WTC11 (cell line): Measurements from ENCODE around the gene VSIG4.

Source experiments
- ARID4B ChIP-seq: sonication (generic); formaldehyde crosslinking; IDR thresholded peaks from 2 replicates; pipeline ENCODE4 v1.8.0; 2023; ENCODE audit warnings: missing genetic modification reagents, mild to moderate bottlenecking, borderline replicate concordance
- CTCF ChIP-seq: fragments of 200-600 bp; IDR thresholded peaks from 2 replicates; pipeline ENCODE4 v1.8.0; 2022; ENCODE audit warnings: antibody characterized with exemption
- E2F1 ChIP-seq: sonication (generic); formaldehyde crosslinking; IDR thresholded peaks from 2 replicates; pipeline ENCODE4 v1.8.0; 2022; ENCODE audit warnings: mild to moderate bottlenecking, missing genetic modification reagents
- FOXP4 ChIP-seq: sonication (generic); formaldehyde crosslinking; IDR thresholded peaks from 2 replicates; pipeline ENCODE4 v1.8.0; 2022; ENCODE audit warnings: mild to moderate bottlenecking, missing genetic modification reagents
- HMGXB4 ChIP-seq: sonication (generic); formaldehyde crosslinking; IDR thresholded peaks from 2 replicates; pipeline ENCODE4 v1.8.1; 2023; ENCODE audit warnings: mild to moderate bottlenecking, moderate library complexity, missing genetic modification reagents
- IRF2 ChIP-seq: sonication (generic); formaldehyde crosslinking; IDR thresholded peaks from 2 replicates; pipeline ENCODE4 v1.8.0; 2022; ENCODE audit warnings: low read depth, missing genetic modification reagents, borderline replicate concordance
- MLX ChIP-seq: sonication (generic); formaldehyde crosslinking; IDR thresholded peaks from 2 replicates; pipeline ENCODE4 v1.8.1; 2023; ENCODE audit warnings: mild to moderate bottlenecking, missing genetic modification reagents, moderate library complexity
- RORB ChIP-seq: fragments of 250-450 bp; sonication (Bioruptor Pico); IDR thresholded peaks from 2 replicates; pipeline ENCODE4 v1.9.0; 2021; ENCODE audit warnings: mild to moderate bottlenecking
- SP1 ChIP-seq: sonication (generic); formaldehyde crosslinking; conservative IDR thresholded peaks from 2 replicates; pipeline ENCODE4 v1.8.1; 2022; ENCODE audit warnings: missing genetic modification reagents
- ZMAT4 ChIP-seq: fragments of 250-450 bp; sonication (Bioruptor Pico); IDR thresholded peaks from 2 replicates; pipeline ENCODE4 v1.9.0; 2021; ENCODE audit warnings: mild to moderate bottlenecking
- ZNF281 ChIP-seq: sonication (generic); formaldehyde crosslinking; IDR thresholded peaks from 2 replicates; pipeline ENCODE4 v1.8.0; 2023; ENCODE audit warnings: mild to moderate bottlenecking, missing genetic modification reagents

- TF ChIP-seq CTCF, result no peak
- TF ChIP-seq E2F1 (CRISPR knock-in tag), result no peak
- no peak for TF ChIP-seq ZNF281
- no peak for TF ChIP-seq IRF2 (CRISPR knock-in tag)
- TF ChIP-seq HMGXB4, result no peak
- TF ChIP-seq ARID4B (CRISPR knock-in tag), result no peak
- no peak for TF ChIP-seq RORB (CRISPR knock-in tag)
- no peak for TF ChIP-seq MLX
- no peak for TF ChIP-seq ZMAT4
- TF ChIP-seq FOXP4 (CRISPR knock-in tag), result no peak
- TF ChIP-seq SP1 (CRISPR knock-in tag), result no peak
These were observed 46.5 kb downstream of the VSIG4 start for GRCh38 chrX:65993332-65993731.
